HEK293T (cell line): ENCODE data around the gene KCTD8.

Experiments
- ELF4 ChIP-seq: fragments of 450-650 bp; IDR thresholded peaks from 2 replicates; pipeline ENCODE4 v1.6.1; 2017; ENCODE audit warnings: antibody characterized with exemption
- FOXA1 ChIP-seq: fragments of 450-650 bp; IDR thresholded peaks from 2 replicates; pipeline ENCODE4 v1.6.1; 2016; ENCODE audit warnings: mild to moderate bottlenecking
- FOXK2 ChIP-seq: fragments of 450-650 bp; IDR thresholded peaks from 2 replicates; pipeline ENCODE4 v1.6.1; 2016; ENCODE audit warnings: mild to moderate bottlenecking
- HDGF ChIP-seq: fragments of 450-650 bp; IDR thresholded peaks from 2 replicates; pipeline ENCODE4 v1.6.1; 2017; ENCODE audit warnings: antibody characterized with exemption, borderline replicate concordance
- NFRKB ChIP-seq: fragments of 450-650 bp; IDR thresholded peaks from 2 replicates; pipeline ENCODE4 v1.6.1; 2016; ENCODE audit warnings: mild to moderate bottlenecking, moderate library complexity

DNA sequence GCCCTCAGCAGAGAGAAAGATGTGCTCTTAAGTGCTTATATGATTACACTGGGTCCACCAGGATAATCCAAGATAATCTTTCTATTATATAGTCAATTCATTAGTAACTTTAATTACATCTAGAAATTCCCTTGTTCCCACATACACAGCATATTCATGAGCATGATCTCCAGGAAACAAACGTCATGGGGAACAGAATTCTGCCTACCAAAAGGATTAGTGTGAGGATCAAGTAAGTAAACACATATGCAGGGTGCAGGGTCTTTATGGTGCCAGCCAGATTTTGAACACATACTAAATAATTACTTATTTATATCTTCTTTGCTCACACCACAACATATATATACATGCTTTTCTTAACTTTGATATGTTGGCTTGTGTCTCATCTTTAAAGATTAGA, 169.1 kb downstream of the KCTD8 start:
- no peak for TF ChIP-seq NFRKB
- no peak for TF ChIP-seq FOXA1
- TF ChIP-seq HDGF = no peak
- TF ChIP-seq FOXK2 = no peak
- TF ChIP-seq ELF4 = no peak
